Neutrophil (primary cell): ENCODE measurements around the gene TWIST2.

Experiments
- H3K27ac ChIP-seq: fragments of 200-600 bp; sonication (generic); 2 replicates; pipeline ENCODE4 v1.5.1; 2016; ENCODE audit warnings: mild to moderate bottlenecking, moderate library complexity
- H3K27me3 ChIP-seq: fragments of 200-600 bp; sonication (generic); 2 replicates; pipeline ENCODE4 v1.6.0; 2016; ENCODE audit warnings: mild to moderate bottlenecking
- H3K36me3 ChIP-seq: fragments of 200-600 bp; sonication (generic); 2 replicates; pipeline ENCODE4 v1.5.1; 2017
- H3K4me1 ChIP-seq, 2 experiments: fragments of 200-600 bp in 1 of 2; sonication (generic) in 1 of 2; 1 replicate in 1 of 2; 2 replicates in 1 of 2; pipeline versions ENCODE4 v1.5.1 to v1.6.1; 2013 to 2016; ENCODE audit warnings: low read depth in 1 of 2, low read length in 1 of 2, mild to moderate bottlenecking in 1 of 2, moderate library complexity in 1 of 2; ENCODE audit not compliant: control insufficient read depth in 1 of 2, insufficient read depth in 1 of 2
- H3K4me3 ChIP-seq, 2 experiments: fragments of 200-600 bp in 1 of 2; sonication (generic) in 1 of 2; 1 replicate in 1 of 2; 2 replicates in 1 of 2; pipeline ENCODE4 v1.5.1; 2013 to 2016; ENCODE audit warnings: low read depth in 1 of 2, low read length in 1 of 2, mild to moderate bottlenecking in 1 of 2, moderate library complexity in 1 of 2
- H3K9me3 ChIP-seq: fragments of 200-600 bp; sonication (generic); 2 replicates; pipeline ENCODE4 v1.5.1; 2016
- CTCF ChIP-seq: fragments of 200-600 bp; sonication (generic); IDR thresholded peaks from 2 replicates; pipeline ENCODE4 v1.5.1; 2016; ENCODE audit warnings: antibody characterized with exemption

Gene TWIST2

DNA sequence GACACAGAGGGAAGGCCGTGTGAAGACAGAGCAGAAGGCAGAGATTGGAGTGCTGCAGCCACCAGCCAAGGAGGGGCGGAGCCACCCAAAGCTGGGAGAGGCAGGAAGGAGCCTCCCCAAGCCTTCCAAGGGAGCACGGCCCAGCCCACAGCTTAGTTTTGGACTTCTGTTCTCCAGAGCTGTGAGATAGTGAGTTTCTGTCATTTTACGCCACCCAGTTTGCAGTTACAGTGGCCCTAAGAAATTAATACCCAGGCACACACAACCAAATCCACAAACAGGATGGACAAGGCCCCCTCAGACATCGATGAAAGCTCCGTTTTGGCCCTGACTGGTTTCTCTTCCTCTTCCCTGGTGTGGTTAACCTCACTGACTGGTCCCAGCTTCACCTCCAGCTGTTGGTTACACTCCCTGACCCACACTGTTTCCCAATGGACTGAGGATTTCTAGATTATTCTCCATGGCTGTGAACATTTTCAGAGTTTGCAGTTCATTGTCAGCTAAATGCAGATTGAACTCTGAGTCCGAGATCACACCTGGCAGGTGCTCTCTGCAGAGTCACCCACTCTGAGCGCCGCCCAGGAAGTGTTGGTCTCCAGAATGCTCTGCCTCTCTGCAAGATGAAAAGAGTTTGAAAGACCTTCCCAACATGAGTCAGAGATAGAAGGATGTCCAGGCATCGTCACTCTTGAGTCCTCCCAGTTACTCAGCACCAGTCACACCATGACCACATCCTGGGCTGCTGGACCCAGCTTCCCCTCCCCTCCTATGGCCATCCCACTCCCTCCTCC lies 100.2 kb downstream of the TWIST2 start:
- no peaks in the 10 kb centered on the region for H3K9me3 ChIP-seq
- H3K4me3 ChIP-seq, result no peak overlapping the region
- H3K27ac ChIP-seq, result no peak overlapping the region
- H3K4me1 ChIP-seq, result no peaks in the 10 kb centered on the region
- H3K36me3 ChIP-seq, result no peaks in the 10 kb centered on the region
- H3K27me3 ChIP-seq, result peaks cover 19% of the 10 kb centered on the region
- no peak for TF ChIP-seq CTCF

- H3K27ac ChIP-seq, result no peak overlapping the region
- no peak for TF ChIP-seq CTCF
- H3K36me3 ChIP-seq, result no peaks in the 10 kb centered on the region
- no peaks in the 10 kb centered on the region for H3K4me1 ChIP-seq
- H3K4me3 ChIP-seq, result no peak overlapping the region
- H3K9me3 ChIP-seq, result no peaks in the 10 kb centered on the region
- H3K27me3 ChIP-seq, result peaks cover 23% of the 10 kb centered on the region
Observed at GRCh38 chr2:238948765-238949641, 101.1 kb downstream of the TWIST2 start.

DNA sequence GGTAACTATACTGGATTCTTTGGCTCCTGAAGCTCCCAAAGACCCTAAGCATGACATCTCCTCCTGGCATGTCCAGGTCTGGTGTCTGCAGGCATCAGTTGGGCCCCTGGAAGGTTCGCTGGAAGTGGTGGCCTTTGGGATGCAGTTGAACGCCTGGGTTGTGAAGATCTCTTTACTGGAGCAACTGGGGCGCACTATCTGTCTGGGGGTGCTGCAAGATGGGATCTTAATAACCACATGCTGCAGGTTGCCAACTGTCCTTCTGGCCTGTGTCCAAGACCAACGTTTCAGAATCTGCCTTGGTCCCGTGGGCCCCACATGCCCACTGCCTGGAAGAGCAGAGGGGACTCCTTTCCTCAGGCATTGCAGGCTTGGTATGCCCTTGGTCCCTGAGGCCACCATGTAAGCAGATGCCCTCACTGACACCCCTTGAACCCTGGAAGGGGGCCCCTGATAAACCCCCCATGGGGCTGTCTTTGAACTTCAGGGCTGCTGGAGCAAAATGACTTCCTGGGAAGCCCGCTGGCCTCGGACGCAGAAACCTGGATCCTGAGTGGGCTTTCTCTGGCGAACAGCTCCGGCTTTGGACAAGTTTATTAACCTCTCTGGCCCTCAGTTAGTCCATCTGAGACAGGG lies 101.9 kb downstream of the TWIST2 start:
- Histone ChIP-seq H3K36me3 (no peaks in the 10 kb centered on the region), H3K27me3 (peaks cover 24% of the 10 kb centered on the region), H3K9me3 (no peaks in the 10 kb centered on the region), H3K27ac (no peak overlapping the region), H3K4me3 (no peak overlapping the region), H3K4me1 (no peaks in the 10 kb centered on the region)
- TF ChIP-seq CTCF, result no peak

- H3K4me1 ChIP-seq, result no peaks in the 10 kb centered on the region
- peaks cover 31% of the 10 kb centered on the region for H3K27me3 ChIP-seq
- no peaks in the 10 kb centered on the region for H3K36me3 ChIP-seq
- no peak overlapping the region for H3K4me3 ChIP-seq
- no peaks in the 10 kb centered on the region for H3K9me3 ChIP-seq
- no peak overlapping the region for H3K27ac ChIP-seq
- no peak for TF ChIP-seq CTCF
Observed at GRCh38 chr2:238950551-238950950, 102.7 kb downstream of the TWIST2 start.

GRCh38 chr2:238952261-238952919 lies 104.5 kb downstream of the TWIST2 start:
- no peaks in the 10 kb centered on the region for H3K9me3 ChIP-seq
- H3K4me3 ChIP-seq, result no peak overlapping the region
- no peak overlapping the region for H3K27ac ChIP-seq
- peaks cover 44% of the 10 kb centered on the region for H3K27me3 ChIP-seq
- H3K36me3 ChIP-seq, result no peaks in the 10 kb centered on the region
- H3K4me1 ChIP-seq, result no peaks in the 10 kb centered on the region
- TF ChIP-seq CTCF, result no peak
